Fibroblast of peridontal ligament (primary cell): ENCODE data around the gene TPSB2.
"Not testable (repeated sequence)": the region's sequence is repeated elsewhere in the genome, so short reads cannot be mapped to it uniquely, and the experiment has no call there.

Source experiments
- DNase-seq: peaks from one replicate; pipeline ENCODE4 v3.0.0-alpha.2; 2010; ENCODE audit errors: extremely low read depth

TPSB2 gene

DNA sequence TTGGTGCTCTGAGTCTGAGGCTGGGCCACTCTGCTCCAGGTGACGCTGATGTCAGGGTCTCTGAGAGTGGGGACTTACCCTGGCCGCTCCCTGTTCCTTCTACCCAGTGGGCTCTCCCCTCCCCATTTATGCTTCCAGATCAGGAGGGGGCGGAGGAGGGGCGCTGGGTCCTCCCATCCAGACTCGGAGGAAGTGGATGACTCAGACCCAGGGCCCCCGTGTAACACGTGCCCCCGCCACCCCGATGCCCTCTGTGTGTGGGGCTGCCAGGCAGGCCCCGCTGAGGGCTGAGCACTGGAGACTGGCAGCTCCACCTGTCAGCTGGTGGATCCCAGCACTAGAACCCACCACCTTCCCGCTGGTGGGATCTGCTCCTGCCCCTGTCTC lies at the start of gene TPSB2:
TSS of gene TPSB2 (minus strand) at position 101 of the 387 bp plus-strand sequence. CDS start 233 bp downstream, outside the sequence.
- DNase-seq, result not testable (repeated sequence)

DNA sequence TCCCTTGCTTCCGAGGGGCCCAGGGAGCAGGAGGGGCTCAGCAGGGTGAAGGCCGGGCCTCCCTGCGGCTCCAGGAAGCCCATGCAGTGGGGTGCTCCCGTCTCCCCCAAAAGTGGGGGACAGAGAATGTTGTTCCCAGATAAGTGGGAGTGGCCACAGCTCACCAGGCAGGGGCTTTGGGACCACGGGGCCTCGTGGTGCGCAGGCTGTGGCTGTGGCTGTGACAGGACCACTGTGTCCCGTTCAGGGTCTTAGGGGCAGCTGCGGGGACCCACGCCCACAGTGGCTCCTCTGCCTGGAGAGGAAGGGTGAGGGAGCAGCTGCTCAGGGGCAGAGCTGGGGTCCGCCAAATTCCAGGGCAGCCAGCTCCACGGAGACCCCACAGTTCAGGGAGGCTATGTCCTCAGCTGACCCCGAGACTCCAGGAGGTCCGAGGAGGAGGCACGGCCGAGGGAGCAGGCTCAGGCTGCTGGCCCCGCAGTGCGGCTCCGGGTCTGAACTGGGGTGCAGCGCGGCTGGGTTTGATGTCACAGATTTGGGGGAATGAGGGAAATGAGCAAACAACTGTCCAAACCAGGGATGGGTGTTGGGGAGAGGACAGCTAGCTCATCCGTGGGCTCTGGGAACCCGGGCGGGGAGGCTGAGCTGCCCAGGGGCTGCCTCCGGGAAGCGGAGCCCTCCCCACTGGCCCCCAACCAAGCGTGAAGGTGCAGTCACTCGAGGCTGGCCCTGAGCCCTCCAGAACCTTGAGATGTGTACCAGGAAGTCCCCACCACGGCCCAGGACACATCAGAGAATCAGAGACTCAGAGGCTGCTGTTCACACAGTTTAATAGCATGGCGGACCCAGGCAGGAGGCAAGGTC lies 49.3 kb upstream of the TPSB2 start:
- DNase-seq, result no peak

DNA sequence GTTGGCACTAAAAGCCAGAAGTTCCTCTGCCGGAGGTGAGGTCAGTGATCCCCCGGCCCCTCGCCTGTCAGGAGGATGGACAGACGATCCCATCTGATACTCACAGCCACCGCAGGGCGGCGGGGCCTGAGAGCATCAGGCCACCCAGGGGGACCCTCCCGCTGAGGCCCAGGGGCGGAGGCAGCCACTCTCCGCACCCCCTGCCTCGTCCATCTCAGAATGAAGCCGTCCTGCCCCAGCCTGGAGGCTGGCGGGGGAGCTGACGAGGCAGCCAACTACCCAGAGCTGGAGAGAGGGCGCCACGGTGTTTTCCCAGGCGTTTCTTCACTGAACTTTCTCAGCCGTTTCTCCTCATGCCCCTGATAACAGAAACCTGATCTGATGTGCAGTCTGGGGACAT lies 48.5 kb upstream of the TPSB2 start:
- DNase-seq, result no peak

DNA sequence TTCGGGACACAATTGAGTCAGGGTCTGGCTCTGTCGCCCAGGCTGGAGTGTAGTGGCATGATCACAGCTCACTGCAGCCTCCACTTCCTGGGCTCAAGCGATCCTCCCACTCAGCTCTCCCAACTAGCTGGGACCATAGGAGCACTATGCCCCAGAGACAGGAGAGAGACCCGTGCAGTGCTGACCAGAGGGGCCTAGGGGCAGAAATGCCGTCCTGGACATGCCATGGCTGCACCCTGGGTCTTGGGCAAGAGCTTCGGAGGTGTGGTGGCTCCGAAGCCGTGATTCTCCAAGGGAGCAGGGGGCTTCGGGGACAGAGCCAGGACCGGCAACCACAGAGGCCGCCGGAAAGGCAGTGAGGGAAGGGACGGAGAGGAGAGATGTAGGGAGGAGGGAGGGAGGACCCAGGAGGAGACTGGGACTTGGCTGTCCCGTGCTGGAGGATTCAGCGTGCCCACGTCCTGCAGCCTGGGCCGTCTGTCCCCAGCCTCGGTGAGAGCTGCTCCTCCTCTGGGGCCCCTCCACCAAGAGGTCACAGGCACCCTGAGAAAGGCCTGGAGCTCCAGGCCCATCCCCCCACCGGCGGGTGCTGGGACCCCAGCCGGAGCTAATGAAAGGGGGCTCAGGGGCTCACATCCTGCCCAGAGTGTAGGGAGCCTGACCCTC lies 47.8 kb upstream of the TPSB2 start:
- DNase-seq, result no peak

DNA sequence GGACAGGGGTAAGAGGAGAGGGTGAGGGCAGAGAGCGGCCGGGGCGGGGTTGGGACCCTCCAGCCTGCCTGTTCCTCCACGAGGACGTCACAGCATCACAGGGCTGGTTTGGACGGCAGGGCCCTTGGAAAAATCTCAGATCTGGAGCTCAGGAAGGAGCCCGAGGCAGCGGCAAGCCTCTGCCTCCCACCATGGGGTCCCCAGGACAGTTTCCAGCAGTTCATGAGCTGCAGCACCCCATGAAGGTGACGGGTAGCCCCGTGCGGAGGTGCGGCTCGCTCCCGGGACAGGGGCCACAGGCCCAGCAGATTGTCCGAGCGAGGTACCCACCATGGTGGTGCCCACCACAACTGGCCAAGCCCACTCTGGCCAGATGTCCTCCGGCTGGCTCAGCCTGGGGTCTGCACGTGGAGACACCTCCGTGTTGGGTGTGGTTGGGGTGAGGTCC lies 47.2 kb upstream of the TPSB2 start:
- DNase-seq, result no peak

DNA sequence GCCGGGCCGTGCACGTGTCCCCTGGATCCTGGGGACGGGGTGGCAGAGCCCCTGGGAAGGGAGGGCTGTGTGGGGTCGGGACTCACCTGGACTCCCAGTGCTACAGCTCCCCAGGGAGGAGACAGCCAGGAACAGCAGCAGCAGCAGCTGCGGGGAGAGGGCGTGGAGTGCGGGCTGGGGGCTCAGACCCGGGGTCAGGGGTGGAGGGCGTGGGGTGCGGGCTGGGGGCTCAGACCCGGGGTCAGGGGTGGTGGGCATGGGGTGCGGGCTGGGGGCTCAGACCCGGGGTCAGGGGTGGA lies 46.5 kb upstream of the TPSB2 start:
- no peak for DNase-seq

DNA sequence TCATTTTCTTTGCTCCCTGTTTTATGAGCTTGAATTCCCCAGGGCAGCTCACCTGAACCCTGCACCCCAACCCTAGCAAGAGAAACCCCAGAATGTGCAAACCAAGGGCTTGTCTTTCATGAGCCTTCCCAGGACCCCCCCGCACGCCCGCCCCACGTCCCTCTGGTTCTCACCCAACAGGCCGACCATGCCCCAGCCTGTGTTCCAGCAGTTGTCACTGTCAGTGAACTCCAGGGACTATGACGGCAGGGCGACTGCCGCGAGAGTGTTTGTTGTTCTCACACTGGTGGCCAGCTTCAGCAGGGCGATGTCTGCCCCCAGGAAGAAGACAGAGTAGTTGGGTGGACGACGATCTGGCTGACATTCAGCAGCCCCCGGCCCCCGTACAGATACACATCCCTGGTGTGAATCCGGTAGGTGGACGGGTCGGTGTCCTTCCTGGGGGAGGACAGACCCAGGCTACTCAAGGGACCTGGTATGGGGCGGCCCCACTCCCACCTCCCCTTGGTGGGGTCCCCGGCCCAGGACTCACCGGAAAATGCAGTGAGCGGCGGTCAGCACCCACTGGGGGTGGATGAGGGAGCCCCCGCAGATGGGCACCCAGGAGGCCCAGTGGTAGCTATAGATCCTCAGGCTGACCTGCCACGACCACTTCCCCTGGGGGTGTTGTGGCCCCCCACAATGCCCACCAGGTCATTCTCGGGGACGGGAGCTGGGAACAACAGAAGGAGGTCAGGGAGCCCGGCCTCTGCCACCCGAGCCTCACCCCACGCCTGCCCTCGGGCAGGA lies 46.0 kb upstream of the TPSB2 start:
- DNase-seq, result no peak

DNA sequence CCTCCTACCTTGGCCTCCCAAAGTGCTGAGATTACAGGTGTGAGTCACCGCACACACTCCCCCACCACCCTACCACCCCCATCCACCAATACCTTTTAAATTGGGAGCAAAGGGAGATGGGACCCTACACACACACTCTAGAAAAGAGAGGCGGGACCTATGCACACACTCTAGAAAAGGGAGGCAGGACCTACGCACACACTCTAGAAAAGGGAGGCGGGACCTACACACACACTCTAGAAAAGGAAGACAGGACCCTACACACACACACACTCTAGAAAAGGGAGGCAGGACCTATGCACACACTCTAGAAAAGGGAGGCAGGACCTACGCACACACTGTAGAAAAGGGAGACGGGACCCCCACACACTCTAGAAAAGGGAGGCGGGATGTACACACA lies 44.8 kb upstream of the TPSB2 start:
- no peak for DNase-seq

DNA sequence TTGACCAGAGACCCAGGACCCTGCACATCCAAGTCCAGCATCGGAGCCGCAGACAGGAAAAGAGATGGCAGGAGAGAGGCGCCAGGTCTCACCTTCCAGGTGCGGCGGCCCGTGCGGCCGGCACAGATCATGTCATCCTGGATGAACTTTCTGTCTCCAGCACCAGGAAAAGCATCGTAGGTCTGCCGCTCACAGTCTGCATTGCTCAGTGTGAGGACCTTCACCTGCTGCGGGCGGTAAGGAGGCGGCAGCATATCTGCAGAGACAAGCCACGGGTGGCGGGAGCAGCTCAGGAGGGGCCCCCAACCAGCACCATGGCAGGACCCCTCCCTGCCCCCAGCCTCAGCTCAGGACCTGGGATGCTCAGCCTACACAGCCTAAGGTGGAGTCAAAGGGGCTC lies 43.8 kb upstream of the TPSB2 start:
- no peak for DNase-seq

DNA sequence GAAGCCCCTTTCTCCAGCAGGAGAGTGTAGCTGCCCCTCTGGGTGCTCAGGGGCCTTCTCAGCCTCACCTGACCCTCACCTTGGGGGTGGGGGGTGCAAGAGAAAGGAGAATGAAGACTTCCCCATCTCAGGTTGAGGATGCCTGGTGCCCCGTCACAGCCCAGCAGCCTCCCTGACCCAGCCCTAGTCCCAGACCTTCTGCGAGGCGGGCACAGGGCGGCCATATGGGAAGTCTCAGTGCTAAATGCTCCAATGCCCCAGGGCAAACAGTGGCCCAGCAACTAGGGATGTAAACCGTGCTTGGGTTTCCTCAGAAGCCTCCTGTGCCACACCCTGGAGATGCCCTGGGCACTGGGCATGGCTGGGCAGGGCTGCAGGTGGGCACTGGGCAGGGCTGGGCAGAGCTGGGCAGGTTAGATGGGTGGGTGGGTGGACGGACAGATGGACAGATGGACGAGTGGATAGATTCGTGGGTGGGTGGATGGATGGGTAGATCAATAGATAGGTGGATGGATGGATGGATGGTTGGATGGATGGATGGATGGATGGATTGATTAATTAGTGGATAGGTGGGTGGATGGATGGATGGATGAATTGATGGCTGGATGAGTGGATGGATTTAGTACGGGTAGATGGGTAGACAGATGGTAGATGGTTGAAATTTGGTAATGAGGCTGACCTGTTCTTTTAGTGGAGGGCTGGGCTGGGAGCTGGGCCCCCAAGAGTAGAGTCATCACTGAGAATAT lies 42.6 kb upstream of the TPSB2 start:
- no peak for DNase-seq

DNA sequence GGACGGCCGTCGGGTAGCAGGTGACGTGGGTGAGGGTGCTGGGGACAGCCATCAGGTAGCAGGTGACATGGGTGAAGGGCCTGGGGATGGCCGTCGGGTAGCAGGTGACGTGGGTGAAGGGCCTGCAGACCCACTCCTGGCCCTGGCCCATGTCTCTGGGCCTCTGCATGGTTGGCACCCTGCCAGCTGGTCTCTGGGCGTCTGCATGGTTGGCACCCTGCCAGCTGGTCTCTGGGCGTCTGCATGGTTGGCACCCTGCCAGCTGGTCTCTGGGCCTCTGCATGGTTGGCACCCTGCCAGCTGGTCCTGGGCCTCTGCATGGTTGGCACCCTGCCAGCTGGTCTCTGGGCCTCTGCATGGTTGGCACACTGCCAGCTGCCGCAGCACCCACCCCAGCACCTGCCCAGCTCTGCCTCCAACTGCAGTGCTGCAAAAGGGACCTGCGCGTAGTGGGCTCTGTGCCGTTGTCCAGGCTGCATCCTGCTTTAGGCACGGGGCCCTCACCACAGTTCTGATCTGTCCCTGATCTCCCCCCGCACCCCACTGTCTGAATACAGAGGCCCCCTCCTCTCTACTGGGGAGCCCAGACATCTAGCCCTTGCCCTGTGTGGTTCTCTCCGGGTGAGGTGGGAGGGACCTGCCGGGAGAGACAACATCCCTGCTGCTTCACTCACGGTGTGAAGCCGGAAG lies 41.9 kb upstream of the TPSB2 start:
- DNase-seq, result peak; percentile 3

DNA sequence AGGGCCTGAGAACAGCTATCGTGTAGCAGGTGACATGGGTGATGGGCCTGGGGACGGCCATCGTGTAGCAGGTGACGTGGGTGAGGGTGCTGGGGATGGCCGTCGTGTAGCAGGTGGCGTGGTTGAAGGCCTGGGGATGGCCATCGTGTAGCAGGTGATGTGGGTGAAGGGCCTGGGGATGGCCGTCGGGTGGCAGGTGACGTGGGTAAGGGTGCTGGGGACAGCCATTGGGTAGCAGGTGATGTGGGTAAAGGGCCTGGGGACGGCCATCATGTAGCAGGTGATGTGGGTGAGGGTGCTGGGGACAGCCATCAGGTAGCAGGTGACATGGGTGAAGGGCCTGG lies 41.4 kb upstream of the TPSB2 start:
- DNase-seq, result no peak

DNA sequence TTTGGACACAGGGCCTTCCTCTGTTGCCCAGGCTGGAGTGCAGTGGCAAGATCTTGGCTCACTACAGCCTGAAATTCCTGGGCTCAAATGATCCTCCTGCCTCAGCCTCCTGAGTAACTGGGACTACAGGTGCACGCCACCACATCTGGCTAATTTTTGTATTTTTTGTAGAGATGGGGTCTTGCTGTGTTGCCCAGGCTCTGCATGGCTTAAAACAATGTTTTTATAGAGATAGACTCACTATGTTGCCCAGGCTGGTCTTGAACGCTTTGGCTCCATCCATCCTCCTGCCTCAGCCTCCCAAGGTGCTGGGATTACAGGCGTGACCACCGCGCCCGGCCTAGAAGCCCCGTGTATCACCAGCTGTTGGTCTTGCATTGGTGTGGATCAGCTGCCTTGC lies 39.4 kb upstream of the TPSB2 start:
- not testable (repeated sequence) for DNase-seq

DNA sequence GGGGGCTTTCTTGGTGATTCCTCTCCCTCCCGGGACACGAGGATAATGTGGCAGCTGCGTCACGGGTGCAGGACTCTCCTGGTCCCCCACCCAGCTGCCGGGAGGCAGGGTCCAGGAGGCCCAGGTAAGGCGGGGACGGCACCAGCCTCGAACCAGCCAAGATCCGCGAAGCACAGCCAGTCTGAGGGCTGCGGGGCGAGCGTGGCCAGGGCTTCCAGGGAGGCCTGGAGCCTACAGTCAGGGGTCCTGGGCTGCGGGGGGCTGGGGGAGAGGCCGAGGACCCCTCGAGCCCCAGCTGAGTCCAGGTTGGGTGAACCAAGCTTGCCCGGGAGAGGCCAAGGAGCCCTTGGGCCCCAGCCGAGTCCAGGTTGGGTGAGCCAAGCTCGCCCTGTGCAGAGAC lies 35.8 kb upstream of the TPSB2 start:
- no peak for DNase-seq

DNA sequence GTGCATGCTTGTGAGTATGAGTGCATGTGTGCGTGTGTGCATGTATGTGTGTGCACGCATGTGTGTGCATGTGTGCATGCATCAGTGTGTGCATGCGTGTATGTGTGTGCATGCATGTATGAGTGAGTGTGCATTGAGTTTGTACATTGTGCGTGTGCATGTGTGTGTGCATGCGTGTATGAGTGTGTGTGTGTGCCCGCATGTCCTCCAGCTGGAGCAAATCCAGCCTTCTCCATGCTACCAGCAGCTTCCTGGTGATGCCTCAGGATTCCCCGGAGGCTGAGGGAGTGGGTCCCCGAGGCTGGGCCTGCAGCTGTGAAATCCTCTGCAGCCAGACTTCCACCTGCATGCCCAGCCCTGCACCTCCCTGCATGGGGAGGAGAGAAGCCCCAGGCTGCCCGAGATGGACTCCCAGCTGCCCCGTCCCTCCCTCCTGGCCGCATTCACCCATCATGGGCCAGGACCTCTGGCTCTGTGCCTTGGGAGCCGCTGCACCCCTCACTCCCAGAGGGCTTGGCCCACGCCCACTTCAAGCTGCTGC lies 35.2 kb upstream of the TPSB2 start:
- DNase-seq, result no peak

DNA sequence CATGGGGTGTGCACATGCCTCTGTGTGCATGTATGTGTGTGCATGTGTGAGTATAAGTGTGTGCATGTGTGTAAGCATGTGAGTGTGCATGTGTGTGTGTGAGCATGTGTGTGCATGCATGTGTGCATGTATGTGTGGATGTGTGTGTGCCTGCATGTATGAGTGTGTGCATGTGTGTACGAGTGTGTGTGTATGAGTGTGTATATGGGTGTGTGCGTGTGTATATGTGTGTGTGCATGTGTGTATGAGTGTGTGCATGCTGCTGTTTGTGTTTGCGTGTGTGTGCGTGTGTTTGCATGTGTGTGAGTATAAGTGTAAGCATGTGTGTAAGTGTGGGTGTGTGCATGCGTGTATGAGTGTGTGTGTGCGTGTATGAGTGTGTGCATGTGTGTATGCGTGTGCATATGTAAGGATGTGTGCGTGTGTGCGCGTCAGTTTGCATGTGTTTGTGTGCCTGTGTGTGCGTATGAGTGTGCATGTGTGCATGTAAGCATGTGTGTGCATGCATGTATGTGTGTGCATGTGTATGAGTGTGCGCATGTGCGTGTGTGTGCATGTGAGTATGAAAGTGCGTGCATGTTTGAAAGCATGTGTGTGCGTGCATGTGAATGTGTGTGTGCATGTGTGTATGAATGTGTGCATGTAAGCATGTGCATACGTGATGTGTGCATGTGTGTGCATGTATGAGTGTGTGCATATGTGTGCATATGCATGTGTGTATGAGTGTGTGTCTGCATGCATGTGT lies 34.5 kb upstream of the TPSB2 start:
- no peak for DNase-seq

DNA sequence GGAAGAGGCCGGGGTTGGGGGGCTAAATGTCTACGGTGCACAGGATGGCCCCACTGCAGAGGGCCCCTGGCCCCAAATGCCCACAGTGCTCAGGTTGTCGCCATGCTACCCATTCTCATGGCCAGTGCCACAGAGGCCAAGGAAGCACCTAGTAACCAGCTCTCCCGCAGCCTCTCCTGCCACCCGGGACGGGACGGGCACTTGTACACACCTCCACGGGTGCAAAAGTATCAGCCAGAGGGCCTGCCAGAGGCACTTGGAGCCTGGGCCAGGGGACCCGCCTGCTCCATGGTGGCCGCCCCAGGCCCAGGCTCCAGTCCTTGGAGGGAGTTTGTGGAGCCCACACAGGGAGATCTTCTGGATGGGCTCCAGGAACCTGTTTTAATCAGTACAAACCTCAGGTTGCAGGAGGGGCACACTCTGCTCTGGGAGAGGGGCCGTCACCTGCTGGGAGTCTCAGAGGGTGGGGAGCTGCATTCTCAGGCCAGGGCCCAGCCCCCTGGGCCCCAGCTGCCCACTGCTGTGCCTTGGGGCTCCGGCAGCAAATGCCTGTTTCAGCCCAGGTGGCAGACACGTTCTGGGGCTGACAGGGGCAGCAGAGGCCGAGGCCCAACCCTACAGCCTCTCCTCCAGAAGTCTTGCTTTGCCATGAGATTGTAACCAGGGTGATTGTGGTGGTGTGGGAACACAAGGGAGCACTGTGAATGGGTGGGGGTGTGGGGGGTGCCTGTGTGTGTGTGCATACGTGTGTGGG lies 33.8 kb upstream of the TPSB2 start:
- DNase-seq, result no peak

DNA sequence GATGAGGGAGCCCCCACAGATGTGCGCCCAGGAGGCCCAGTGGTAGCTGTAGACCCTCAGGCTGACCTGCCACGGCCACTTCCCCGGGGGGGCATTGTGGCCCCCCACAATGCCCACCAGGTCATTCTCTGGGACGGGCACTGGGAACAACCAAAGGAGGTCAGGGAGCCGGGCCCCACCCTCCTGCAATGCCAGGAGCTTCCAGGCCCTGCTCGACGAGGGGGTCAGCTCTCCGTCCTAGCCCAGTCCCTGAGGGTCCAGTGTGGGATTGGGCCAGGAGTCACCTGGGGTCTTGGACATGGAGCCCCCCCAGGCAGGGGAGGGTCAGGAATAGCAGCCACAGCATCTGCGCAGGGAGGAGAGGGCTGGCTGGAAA lies 32.9 kb upstream of the TPSB2 start:
- no peak for DNase-seq

DNA sequence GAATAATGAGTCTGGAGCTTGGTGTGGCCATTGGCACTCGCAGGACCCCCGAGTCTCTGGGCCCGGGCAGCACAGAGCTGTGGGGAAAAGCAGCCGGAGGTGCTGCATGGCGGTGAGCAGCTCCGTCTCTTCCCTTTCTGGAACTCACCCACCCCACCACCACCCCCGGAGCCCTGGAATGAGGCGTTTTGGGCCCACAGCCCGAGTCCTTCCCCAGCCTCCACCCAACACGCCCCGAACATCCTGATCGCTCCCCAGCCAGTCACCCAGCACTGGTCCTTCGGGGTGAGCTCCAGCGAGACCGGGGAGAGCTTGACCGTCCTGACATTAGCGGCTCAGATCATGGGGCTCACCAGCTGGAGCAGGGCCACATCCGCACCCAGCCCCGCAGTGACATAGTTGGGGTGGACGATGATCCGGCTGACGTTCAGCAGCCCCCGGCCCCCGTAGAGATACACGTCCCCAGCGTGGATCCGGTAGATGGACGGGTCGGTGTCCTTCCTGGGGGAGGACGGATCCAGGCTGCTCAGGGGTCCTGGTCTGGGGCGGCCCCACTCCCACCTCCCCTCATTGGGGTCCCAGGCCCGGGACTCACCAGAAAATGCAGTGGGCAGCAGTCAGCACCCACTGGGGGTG lies 32.3 kb upstream of the TPSB2 start:
- DNase-seq, result no peak
